GM21367 (cell line): ENCODE results near the gene CLGN.
"Not testable (repeated sequence)": the region's sequence is repeated elsewhere in the genome, so short reads cannot be mapped to it uniquely, and the experiment has no call there.

Experiments
- ATAC-seq: cut with Tn5 transposase; IDR thresholded peaks from one replicate; pipeline ENCODE4 v1.9.1; 2021; ENCODE audit not compliant: unreplicated experiment

CLGN gene

DNA sequence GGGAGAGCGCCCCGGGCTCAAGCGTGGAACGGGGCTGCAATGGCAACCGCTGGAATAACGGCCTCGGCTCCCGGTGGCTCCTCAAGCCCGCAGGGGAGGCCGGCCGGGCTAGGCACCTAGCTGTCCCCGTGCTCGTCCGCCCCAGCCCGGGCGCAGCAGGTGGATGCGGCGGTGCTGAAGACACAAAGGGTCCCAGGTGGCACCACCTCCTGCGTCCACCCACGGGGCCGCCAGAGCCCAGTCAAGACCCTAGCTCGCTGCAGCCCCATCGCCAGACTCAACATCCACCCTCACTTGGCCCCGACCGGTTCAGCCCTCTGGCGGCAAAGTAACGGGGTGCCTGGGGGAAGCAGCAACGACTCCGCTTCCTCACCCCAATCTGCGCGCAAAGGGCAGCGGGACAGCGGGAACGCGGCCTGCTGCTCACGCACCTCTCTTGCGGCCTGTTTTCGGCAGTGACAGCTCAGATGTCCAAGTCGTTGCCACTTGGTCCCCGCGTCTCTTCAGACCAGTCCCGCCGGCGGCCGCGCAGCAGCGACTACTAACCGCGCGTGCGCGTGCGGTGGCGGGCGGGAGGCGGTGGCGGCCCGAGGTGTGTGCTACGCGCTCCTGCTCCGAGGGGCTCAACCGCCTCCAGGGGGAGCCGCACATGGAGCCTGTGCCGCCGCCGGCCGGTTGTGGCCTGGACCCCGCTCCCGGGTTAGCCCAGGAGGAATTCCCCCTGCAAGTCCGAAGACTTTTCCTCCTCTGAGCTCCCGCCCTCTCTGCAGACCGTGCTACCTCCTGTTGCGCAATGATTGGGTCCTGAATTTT, at the start of gene CLGN:
TSS of gene CLGN (minus strand) at position 543 of the 813 bp plus-strand sequence. CDS start 14,570 bp downstream, outside the sequence.
- peak; percentile 89 for ATAC-seq

DNA sequence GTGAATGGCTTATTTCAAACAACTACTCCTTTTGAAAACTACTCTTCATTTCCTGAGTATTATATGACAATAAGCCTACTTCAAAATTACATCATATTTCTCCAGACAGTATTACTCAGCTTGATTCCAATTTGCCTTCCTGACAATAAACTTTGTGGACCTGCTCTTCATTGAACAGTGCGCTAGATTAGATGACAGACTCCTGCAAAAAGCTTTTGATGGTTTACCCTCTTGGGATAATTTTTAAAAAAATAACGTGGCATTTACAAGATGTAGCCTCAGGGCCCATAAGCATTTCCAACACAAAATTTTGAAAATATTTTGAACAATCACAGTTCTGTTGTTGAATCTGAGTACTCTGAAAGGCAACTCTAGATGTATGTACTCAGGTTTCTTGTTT, 44.7 kb upstream of the CLGN start:
- ATAC-seq: no peak

- ATAC-seq: no peak
These were observed 42.6 kb upstream of the CLGN start for GRCh38 chr4:140469791-140470733.

GRCh38 chr4:140466146-140466545, 38.7 kb upstream of the CLGN start:
- ATAC-seq: no peak

- ATAC-seq: no peak
These were observed 36.2 kb upstream of the CLGN start for GRCh38 chr4:140463614-140464013.

GRCh38 chr4:140463182-140463581, 35.7 kb upstream of the CLGN start:
- ATAC-seq: no peak

- no peak for ATAC-seq
These were observed 22.9 kb upstream of the CLGN start for GRCh38 chr4:140450352-140450751.

GRCh38 chr4:140448830-140449229, 21.4 kb upstream of the CLGN start:
- ATAC-seq: no peak

- no peak for ATAC-seq
These were observed 20.7 kb upstream of the CLGN start for GRCh38 chr4:140448162-140448561.

- ATAC-seq: not testable (repeated sequence)
These were observed 16.9 kb upstream of the CLGN start for GRCh38 chr4:140444347-140444746.

DNA sequence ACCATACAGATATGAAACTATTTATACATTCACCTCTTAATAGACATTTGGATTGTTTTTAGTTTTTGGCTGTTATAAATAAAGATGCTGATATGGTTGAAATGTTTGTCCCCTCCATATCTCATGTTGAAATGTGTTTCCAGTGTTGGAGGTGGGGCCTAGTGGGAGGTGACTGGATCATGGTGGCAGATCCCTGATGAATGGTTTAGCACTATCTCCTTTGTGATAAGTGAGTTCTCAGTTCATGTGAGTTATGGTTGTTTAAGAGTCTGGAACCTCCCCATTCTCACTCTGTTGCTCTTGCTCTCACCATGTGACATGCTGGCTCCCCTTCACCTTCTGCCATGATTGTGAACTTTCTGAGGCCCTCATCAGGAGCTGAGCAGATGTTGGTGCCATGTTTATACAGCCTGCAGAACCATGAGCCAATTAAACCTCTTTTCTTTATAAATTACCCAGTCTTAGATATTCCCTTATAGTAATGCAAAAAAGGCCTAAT, 12.2 kb upstream of the CLGN start:
- no peak for ATAC-seq

DNA sequence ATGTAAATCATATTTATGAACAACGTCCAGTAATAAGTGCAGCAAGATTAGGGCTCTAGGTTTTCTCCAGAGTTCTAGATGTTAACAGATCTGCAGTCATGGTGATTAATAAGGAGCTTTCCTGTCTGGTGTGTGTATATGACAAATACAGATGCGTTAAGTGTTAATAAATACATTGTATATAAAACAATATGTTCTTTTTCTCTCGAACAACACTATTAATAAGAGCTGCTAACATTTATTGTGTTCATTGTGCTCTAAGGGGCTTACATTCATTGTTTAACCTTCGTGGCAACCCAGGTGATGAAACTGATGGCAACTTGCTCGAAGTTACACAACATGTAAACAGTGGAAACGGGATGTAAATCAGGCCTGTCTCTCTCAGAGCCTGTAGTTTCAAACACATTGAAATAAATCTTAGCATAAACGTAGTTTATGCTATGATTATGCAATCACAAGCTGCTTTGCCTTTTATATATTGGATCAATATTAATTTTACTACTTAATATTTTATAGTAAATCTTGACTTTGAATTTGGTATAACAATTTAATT, 547 bp upstream of the CLGN start:
- ATAC-seq: no peak

DNA sequence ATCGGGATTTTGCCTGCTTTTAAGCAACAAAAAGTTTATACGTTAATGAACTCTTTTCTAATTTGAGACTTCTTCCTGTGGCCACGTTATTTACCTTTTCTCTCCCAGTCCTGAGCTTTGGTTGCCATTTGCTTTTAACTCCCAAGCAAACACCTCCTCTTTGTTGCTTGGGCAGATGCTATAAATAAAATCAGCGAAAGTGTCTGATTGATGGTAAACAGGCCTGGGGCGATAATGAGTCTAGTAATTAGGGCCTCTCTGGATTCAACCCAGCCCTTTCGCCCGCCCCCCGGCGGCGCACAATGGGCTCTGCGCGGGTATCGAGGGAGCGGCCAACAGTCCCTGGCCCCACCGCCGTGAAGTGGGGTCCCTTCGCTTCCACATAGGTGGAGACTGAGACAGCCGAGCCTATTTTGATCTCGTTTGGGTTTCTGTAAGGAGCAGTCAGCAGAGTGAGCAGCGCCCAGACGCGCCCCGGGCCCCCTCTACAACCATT, 790 bp downstream of the CLGN start:
- ATAC-seq: no peak

DNA sequence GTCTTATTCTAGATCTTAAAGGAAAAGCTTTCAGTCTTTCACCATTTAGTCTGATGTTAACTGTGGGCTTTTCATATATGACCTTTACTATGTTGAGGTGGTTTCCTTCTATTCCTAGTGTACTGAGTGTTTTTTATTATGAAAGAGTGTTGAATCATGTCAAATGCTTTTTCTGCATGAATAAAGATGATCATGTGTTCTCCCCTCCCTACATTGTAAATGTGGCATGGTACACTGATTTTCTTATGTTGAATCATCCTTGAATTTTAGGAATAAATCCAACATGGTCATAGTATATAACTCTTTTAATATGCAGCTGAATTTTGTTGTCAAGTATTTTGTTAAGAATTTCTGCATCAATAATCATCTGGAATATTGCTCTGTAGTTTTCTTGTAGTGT, 4.3 kb downstream of the CLGN start:
- no peak for ATAC-seq

DNA sequence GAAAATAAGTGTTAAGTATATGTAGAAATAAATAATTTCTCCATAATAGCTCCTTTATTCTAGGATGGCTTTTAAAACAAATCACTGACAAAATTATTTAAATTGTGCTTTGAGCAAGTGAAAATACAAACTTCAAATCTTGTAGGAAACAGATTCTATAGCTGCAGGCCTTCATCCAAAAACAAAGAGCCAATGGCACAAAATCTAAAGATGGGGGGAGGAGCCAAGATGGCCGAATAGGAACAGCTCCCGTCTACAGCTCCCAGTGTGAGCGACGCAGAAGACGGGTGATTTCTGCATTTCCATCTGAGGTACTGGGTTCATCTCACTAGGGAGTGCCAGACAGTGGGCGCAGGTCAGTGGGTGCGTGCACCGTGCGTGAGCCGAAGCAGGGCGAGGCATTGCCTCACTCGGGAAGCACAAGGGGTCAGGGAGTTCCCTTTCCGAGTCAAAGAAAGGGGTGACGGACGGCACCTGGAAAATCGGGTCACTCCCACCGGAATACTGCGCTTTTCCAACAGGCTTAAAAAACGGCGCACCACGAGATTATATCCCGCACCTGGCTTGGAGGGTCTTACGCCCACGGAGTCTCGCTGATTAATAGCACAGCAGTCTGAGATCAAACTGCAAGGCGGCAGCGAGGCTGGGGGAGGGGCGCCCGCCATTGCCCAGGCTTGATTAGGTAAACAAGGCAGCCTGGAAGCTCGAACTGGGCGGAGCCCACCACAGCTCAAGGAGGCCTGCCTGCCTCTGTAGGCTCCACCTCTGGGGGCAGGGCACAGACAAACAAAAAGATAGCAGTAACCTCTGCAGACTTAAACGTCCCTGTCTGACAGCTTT, 14.1 kb downstream of the CLGN start:
- not testable (repeated sequence) for ATAC-seq

GRCh38 chr4:140408974-140409373, 18.5 kb downstream of the CLGN start:
- ATAC-seq: no peak

- ATAC-seq: no peak
These were observed 21.2 kb downstream of the CLGN start for GRCh38 chr4:140406292-140406691.

DNA sequence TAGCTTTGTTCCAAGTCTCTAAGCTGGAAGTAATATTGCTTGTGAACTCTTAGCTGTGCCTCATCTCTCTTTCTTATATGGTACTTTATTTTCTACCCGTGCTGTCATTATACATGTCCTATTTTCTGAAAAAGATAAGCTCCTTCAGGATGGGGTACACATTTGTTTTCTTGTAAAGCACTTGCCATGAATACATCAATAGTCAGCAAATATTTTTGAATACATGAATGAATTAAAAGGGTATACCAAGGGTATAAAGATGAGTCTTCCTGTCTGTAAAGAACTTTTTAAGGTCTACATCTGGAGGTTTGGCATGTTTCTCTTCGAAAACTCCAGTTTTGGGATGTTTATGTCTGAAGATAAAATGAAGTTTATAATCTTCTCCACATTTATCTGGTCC, 27.3 kb downstream of the CLGN start:
- ATAC-seq: no peak

- ATAC-seq: no peak
These were observed 31.8 kb downstream of the CLGN start for GRCh38 chr4:140395668-140396067.

DNA sequence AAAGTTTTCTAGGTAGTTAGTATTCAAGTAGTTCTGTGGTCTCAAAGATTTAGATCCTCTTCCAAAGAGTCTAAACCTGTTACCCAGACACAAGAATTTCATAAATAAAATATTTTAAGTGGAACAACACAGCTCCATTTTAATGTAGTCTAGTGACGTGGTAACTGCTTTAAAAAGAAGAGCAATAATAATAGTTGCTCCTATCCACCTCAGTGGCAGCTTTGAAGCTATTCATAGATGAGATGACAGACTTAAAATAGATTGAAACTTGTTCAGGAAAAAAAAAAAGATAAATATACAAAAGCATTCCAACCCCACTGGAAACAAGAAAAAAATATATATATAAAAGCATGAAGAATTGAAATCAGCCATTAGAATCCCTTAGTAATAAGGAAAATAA, 39.4 kb downstream of the CLGN start:
- no peak for ATAC-seq
